HL-60 (cell line): ENCODE measurements around the gene AMN1.
A peak's percentile ranks its signal among the peaks of the same experiment; 100 is the strongest.

Source experiments
- DNase-seq, 2 experiments: peaks; one replicate each; pipeline ENCODE4 v3.0.0-alpha.2; 2010 to 2020; ENCODE audit warnings: low read depth in 1 of 2, low spot score in 1 of 2
- H3K27ac ChIP-seq: fragments of 250-450 bp; sonication (Bioruptor Pico); replicated peaks from 2 replicates; pipeline ENCODE4 v1.5.1; 2020; ENCODE audit warnings: mild to moderate bottlenecking, moderate library complexity
- H3K27me3 ChIP-seq: fragments of 250-450 bp; sonication (Bioruptor Pico); 2 replicates; pipeline ENCODE4 v1.5.1; 2021; ENCODE audit warnings: mild to moderate bottlenecking, moderate library complexity; ENCODE audit not compliant: insufficient read depth, poor library complexity, severe bottlenecking
- H3K4me3 ChIP-seq: replicated peaks from 2 replicates; pipeline ENCODE4 v1.5.1; 2011; ENCODE audit warnings: mild to moderate bottlenecking, control low read depth, low read length; ENCODE audit not compliant: insufficient read depth
- CTCF ChIP-seq: IDR thresholded peaks from one replicate; pipeline ENCODE4 v1.5.1; 2011; ENCODE audit warnings: low read length, control low read depth, inconsistent platforms; ENCODE audit not compliant: insufficient read depth
- GABPA ChIP-seq: IDR thresholded peaks from 2 replicates; pipeline ENCODE4 v1.6.1; 2012; ENCODE audit warnings: low read depth
- POLR2AphosphoS5 ChIP-seq: IDR thresholded peaks from 2 replicates; pipeline ENCODE4 v1.6.1; 2012; ENCODE audit warnings: low read depth
- REST ChIP-seq: IDR thresholded peaks from 2 replicates; pipeline ENCODE4 v1.6.1; 2012; ENCODE audit warnings: low read depth; ENCODE audit not compliant: insufficient replicate concordance
- SPI1 ChIP-seq: IDR thresholded peaks from 2 replicates; pipeline ENCODE4 v1.6.1; 2012; ENCODE audit warnings: low read depth, mild to moderate bottlenecking, borderline replicate concordance

Gene AMN1

GRCh38 chr12:31663576-31663975, 65.2 kb downstream of the AMN1 start:
- H3K27ac ChIP-seq, result no peak overlapping the region
- no peaks in the 10 kb centered on the region for H3K27me3 ChIP-seq
- DNase-seq, result no peak
- H3K4me3 ChIP-seq, result no peak overlapping the region
- TF ChIP-seq GABPA, result no peak
- no peak for TF ChIP-seq REST
- TF ChIP-seq CTCF, result no peak
- TF ChIP-seq SPI1, result no peak

- TF ChIP-seq GABPA, result no peak
- no peak for TF ChIP-seq REST
- no peak for TF ChIP-seq SPI1
- no peak for TF ChIP-seq CTCF
- no peak for TF ChIP-seq POLR2AphosphoS5
- no peak for DNase-seq
- H3K27me3 ChIP-seq, result no peaks in the 10 kb centered on the region
- no peak overlapping the region for H3K27ac ChIP-seq
- no peak overlapping the region for H3K4me3 ChIP-seq
These were observed 66.5 kb downstream of the AMN1 start for GRCh38 chr12:31662176-31662849.

- Histone ChIP-seq H3K27me3 (no peaks in the 10 kb centered on the region), H3K27ac (peak within 1 kb of the TSS; percentile 78), H3K4me3 (peak within 1 kb of the TSS; percentile 88)
- TF ChIP-seq CTCF (no peak), REST (peak; percentile 23), SPI1 (no peak), GABPA (peak; percentile 47; the same call in 1 of the 2 replicates), POLR2AphosphoS5 (peak; percentile 61; the same call in 1 of the 2 replicates)
- peak; percentile 89 to 98 for DNase-seq
These were observed 69.5 kb downstream of the AMN1 start, which contains the start of gene ETFBKMT for GRCh38 chr12:31659087-31659942. TSS of gene ETFBKMT (plus strand) at chr12:31659688. CDS start at chr12:31661954, 2,266 bp downstream.
